Measurements from ENCODE around the gene KCNIP4. TPM values are rescaled to one million over a fixed set of nuclear protein-coding genes. Genes with fewer than 3 reads are reported as not detected.

KCNIP4 gene
- total RNA-seq, 1 donor = not detected

DNA sequence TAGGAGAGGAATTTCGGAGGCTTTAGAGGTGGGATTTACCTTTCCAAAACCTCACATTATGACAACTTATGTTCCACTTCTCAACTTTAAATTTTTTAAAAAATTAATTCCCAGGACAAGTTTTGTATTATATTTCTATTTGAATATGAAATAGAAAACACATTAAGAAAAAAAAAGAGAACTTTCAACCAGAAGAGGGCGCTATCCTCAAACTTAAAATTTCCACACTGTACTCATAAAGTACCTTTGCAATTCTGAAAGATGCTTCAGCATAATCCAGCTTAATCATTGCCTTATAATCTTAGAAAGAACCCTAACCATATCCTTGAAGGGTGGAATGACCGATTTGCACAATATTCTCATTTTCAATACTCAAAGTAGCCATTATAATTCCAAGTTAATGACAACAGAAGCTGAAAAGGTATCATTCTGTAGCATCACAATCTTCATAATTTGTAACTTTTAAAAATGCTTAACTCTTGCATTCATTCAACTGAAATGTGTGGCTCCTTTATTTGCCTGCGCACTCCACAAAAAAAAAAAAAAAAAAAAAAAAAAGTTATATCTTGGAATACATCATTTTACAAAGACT lies 158.0 kb downstream of the KCNIP4 start:
- H4K20me1 ChIP-seq (ENCODE audit: insufficient read depth, low read length) = no peaks in the 10 kb centered on the region
- no peaks in the 10 kb centered on the region for H3K79me2 ChIP-seq (ENCODE audit: insufficient read depth, low read length)
- peak overlapping the region; percentile 38 for H3K4me2 ChIP-seq (ENCODE audit: insufficient read depth, low read length)
- TF ChIP-seq CTCF (IDR thresholded peaks at IDR 0.05; ENCODE audit: extremely low read depth, low read depth, low read length) = peak; percentile 44
- no peak overlapping the region for H2AFZ ChIP-seq (ENCODE audit: low read length)
- no peaks in the 10 kb centered on the region for H3K27me3 ChIP-seq (ENCODE audit: insufficient read depth, low read length)
- H3K4me1 ChIP-seq (ENCODE audit: insufficient read depth, low read length) = peaks cover 11% of the 10 kb centered on the region
- H3K27ac ChIP-seq (ENCODE audit: low read depth, low read length) = no peak overlapping the region
- H3K4me3 ChIP-seq (ENCODE audit: insufficient read depth, low read length) = no peak overlapping the region
- no peak for DNase-seq (ENCODE audit: insufficient read length, low spot score, missing footprints)
- no peaks in the 10 kb centered on the region for H3K9me3 ChIP-seq (ENCODE audit: low read depth, low read length)
- H3K36me3 ChIP-seq (ENCODE audit: insufficient read depth, low read length) = no peaks in the 10 kb centered on the region

- Histone ChIP-seq H3K27ac (ENCODE audit: low read depth, low read length) (no peak overlapping the region), H2AFZ (ENCODE audit: low read length) (no peak overlapping the region), H3K36me3 (ENCODE audit: insufficient read depth, low read length) (no peaks in the 10 kb centered on the region), H3K79me2 (ENCODE audit: insufficient read depth, low read length) (no peaks in the 10 kb centered on the region), H4K20me1 (ENCODE audit: insufficient read depth, low read length) (no peaks in the 10 kb centered on the region), H3K4me3 (ENCODE audit: insufficient read depth, low read length) (no peak overlapping the region), H3K4me1 (ENCODE audit: insufficient read depth, low read length) (no peaks in the 10 kb centered on the region), H3K27me3 (ENCODE audit: insufficient read depth, low read length) (no peaks in the 10 kb centered on the region), H3K9me3 (ENCODE audit: low read depth, low read length) (no peaks in the 10 kb centered on the region), H3K4me2 (ENCODE audit: insufficient read depth, low read length) (no peak overlapping the region)
- TF ChIP-seq CTCF (IDR thresholded peaks at IDR 0.05; ENCODE audit: extremely low read depth, low read depth, low read length) = no peak
- no peak for DNase-seq (ENCODE audit: insufficient read length, low spot score, missing footprints)
Observed at GRCh38 chr4:21780148-21780547, 168.4 kb downstream of the KCNIP4 start.

DNA sequence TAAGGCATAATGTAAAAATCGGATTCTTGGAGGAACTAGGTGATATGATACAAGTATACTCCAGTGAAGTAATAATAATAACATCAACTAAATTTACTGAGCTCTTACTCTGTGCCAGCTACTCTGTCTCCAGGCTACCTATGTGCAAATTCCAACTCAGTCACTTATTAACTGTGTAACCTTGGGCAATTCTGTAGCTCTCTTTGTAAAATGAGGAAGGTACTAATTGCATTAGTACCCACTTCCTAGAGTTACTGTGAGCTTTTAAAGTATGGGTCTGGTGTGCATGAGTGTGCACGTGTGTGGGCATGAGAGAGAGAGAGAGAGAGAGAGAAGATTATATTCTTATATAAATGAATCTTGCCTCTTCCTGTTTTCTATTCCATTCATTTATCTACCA lies 169.9 kb downstream of the KCNIP4 start:
- Histone ChIP-seq H3K4me2 (ENCODE audit: insufficient read depth, low read length) (no peak overlapping the region), H2AFZ (ENCODE audit: low read length) (no peak overlapping the region), H3K4me3 (ENCODE audit: insufficient read depth, low read length) (no peak overlapping the region), H3K27me3 (ENCODE audit: insufficient read depth, low read length) (no peaks in the 10 kb centered on the region), H4K20me1 (ENCODE audit: insufficient read depth, low read length) (no peaks in the 10 kb centered on the region), H3K4me1 (ENCODE audit: insufficient read depth, low read length) (no peaks in the 10 kb centered on the region), H3K27ac (ENCODE audit: low read depth, low read length) (no peak overlapping the region), H3K36me3 (ENCODE audit: insufficient read depth, low read length) (no peaks in the 10 kb centered on the region), H3K79me2 (ENCODE audit: insufficient read depth, low read length) (no peaks in the 10 kb centered on the region), H3K9me3 (ENCODE audit: low read depth, low read length) (no peaks in the 10 kb centered on the region)
- no peak for DNase-seq (ENCODE audit: insufficient read length, low spot score, missing footprints)
- no peak for TF ChIP-seq CTCF (IDR thresholded peaks at IDR 0.05; ENCODE audit: extremely low read depth, low read depth, low read length)

- H3K36me3 ChIP-seq (ENCODE audit: insufficient read depth, low read length) = no peaks in the 10 kb centered on the region
- TF ChIP-seq CTCF (IDR thresholded peaks at IDR 0.05; ENCODE audit: extremely low read depth, low read depth, low read length) = no peak
- no peak overlapping the region for H3K4me3 ChIP-seq (ENCODE audit: insufficient read depth, low read length)
- H3K27me3 ChIP-seq (ENCODE audit: insufficient read depth, low read length) = no peaks in the 10 kb centered on the region
- no peaks in the 10 kb centered on the region for H3K79me2 ChIP-seq (ENCODE audit: insufficient read depth, low read length)
- H3K4me2 ChIP-seq (ENCODE audit: insufficient read depth, low read length) = no peak overlapping the region
- H2AFZ ChIP-seq (ENCODE audit: low read length) = no peak overlapping the region
- DNase-seq (ENCODE audit: insufficient read length, low spot score, missing footprints) = no peak
- no peaks in the 10 kb centered on the region for H3K9me3 ChIP-seq (ENCODE audit: low read depth, low read length)
- H3K27ac ChIP-seq (ENCODE audit: low read depth, low read length) = no peak overlapping the region
- H3K4me1 ChIP-seq (ENCODE audit: insufficient read depth, low read length) = no peaks in the 10 kb centered on the region
- H4K20me1 ChIP-seq (ENCODE audit: insufficient read depth, low read length) = no peaks in the 10 kb centered on the region
Observed at GRCh38 chr4:21775703-21776102, 172.9 kb downstream of the KCNIP4 start.
